NCI-H526 (cell line): ENCODE measurements around the gene ITIH3.

ENCODE experiments used
- DNase-seq, 2 experiments: peaks; one replicate each; lab custom pipeline; 2025; lab: John Stamatoyannopoulos, UW

ITIH3 gene

GRCh38 chr3:52829482-52829881 lies 34.9 kb downstream of the ITIH3 start:
- DNase-seq, result no peak

GRCh38 chr3:52829906-52830463 lies 35.4 kb downstream of the ITIH3 start:
- no peak for DNase-seq

- DNase-seq, result no peak
Measured at GRCh38 chr3:52830535-52831258, 36.1 kb downstream of the ITIH3 start, which contains the start of gene ITIH4. ITIH4 (minus strand) TSS chr3:52830672; CDS start chr3:52830642, 30 bp downstream.

GRCh38 chr3:52831500-52832301 lies 37.1 kb downstream of the ITIH3 start:
- no peak for DNase-seq

GRCh38 chr3:52833202-52833601 lies 38.6 kb downstream of the ITIH3 start:
- no peak for DNase-seq

- DNase-seq, result no peak
Measured at GRCh38 chr3:52834871-52835501, 40.4 kb downstream of the ITIH3 start, which contains the start of gene MUSTN1. MUSTN1 (minus strand) TSS chr3:52835019; CDS start chr3:52834948, 71 bp downstream.

- DNase-seq, result no peak
Measured at GRCh38 chr3:52835766-52836470, 41.3 kb downstream of the ITIH3 start.

- no peak for DNase-seq
Measured at GRCh38 chr3:52836471-52836845, 41.9 kb downstream of the ITIH3 start.

- DNase-seq, result no peak
Measured at GRCh38 chr3:52836986-52837385, 42.4 kb downstream of the ITIH3 start.

- DNase-seq, result no peak
Measured at GRCh38 chr3:52838561-52839267, 44.1 kb downstream of the ITIH3 start.

- DNase-seq, result no peak
Measured at GRCh38 chr3:52839268-52839575, 44.6 kb downstream of the ITIH3 start.

GRCh38 chr3:52839892-52840545 lies 45.4 kb downstream of the ITIH3 start:
- no peak for DNase-seq

- no peak for DNase-seq
Measured at GRCh38 chr3:52841211-52841980, 46.8 kb downstream of the ITIH3 start.

- no peak for DNase-seq
Measured at GRCh38 chr3:52841981-52842340, 47.4 kb downstream of the ITIH3 start.

- DNase-seq, result no peak
Measured at GRCh38 chr3:52842424-52842823, 47.8 kb downstream of the ITIH3 start.

- DNase-seq, result no peak
Measured at GRCh38 chr3:52843108-52843865, 48.7 kb downstream of the ITIH3 start.

- DNase-seq, result no peak
Measured at GRCh38 chr3:52843881-52844280, 49.3 kb downstream of the ITIH3 start.

- DNase-seq, result no peak
Measured at GRCh38 chr3:52844290-52844975, 49.8 kb downstream of the ITIH3 start.

GRCh38 chr3:52845157-52845556 lies 50.6 kb downstream of the ITIH3 start:
- DNase-seq, result no peak
